GM18520 (cell line): Measurements from ENCODE around the gene ZFP36.

Experiments used
- ATAC-seq: cut with Tn5 transposase; IDR thresholded peaks from one replicate; pipeline ENCODE4 v1.9.1; 2021; ENCODE audit not compliant: unreplicated experiment

Gene ZFP36

DNA sequence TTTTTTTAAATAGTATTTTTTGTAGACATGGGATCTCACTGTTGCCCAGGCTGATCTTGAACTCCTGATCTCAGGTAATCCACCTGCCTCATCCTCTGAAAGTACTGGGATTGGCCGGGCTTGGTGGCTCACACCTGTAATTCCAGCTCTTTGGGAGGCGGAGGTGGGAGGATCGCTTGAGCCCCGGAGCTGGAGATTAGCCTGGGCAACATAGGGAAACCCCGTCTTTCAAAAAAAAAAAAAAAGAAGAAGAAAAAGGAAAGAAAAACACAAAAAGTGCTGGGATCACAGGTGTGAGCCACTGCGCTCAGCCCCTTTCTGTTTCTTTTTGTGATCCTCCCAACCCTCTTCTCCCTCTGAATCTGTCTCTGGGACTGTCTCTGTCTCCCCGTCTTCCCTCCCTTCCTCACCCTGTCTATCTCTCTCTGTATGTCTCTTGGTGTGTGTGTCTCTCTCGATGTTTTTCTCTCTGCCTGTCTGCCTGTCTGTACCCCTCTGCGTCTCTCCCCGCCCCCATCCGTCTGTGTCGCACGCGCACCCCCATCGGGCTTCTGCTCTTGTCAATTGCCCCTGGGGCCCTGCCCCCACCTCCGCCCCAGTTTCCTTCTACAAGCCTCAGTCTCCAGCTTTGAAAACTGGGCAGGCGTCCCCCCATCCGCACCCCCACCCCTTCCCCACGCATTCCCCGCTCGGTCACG lies 540 bp upstream of the ZFP36 start:
- no peak for ATAC-seq

DNA sequence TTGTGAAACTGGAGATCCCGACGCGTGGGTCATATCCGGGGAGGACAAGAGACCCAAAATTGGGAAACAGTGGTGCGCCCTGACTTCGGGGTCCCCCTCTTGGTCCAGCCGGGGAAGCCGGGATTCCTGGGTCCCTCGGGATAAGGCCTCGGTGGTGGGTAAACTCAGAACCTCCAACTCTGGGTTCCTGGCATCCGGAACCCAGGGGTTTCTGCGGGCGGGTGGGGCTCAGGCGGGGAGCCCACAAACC lies 688 bp downstream of the ZFP36 start:
- ATAC-seq, result no peak

DNA sequence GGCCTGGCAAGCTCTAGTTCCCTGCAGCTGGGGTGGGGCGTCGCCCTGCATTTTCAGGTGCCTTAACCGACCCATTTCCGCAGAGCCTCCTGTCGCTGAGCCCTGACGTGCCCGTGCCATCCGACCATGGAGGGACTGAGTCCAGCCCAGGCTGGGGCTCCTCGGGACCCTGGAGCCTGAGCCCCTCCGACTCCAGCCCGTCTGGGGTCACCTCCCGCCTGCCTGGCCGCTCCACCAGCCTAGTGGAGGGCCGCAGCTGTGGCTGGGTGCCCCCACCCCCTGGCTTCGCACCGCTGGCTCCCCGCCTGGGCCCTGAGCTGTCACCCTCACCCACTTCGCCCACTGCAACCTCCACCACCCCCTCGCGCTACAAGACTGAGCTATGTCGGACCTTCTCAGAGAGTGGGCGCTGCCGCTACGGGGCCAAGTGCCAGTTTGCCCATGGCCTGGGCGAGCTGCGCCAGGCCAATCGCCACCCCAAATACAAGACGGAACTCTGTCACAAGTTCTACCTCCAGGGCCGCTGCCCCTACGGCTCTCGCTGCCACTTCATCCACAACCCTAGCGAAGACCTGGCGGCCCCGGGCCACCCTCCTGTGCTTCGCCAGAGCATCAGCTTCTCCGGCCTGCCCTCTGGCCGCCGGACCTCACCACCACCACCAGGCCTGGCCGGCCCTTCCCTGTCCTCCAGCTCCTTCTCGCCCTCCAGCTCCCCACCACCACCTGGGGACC lies 1.2 kb downstream of the ZFP36 start:
- no peak for ATAC-seq

DNA sequence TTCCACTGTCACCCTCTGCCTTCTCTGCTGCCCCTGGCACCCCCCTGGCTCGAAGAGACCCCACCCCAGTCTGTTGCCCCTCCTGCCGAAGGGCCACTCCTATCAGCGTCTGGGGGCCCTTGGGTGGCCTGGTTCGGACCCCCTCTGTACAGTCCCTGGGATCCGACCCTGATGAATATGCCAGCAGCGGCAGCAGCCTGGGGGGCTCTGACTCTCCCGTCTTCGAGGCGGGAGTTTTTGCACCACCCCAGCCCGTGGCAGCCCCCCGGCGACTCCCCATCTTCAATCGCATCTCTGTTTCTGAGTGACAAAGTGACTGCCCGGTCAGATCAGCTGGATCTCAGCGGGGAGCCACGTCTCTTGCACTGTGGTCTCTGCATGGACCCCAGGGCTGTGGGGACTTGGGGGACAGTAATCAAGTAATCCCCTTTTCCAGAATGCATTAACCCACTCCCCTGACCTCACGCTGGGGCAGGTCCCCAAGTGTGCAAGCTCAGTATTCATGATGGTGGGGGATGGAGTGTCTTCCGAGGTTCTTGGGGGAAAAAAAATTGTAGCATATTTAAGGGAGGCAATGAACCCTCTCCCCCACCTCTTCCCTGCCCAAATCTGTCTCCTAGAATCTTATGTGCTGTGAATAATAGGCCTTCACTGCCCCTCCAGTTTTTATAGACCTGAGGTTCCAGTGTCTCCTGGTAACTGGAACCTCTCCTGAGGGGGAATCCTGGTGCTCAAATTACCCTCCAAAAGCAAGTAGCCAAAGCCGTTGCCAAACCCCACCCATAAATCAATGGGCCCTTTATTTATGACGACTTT lies 2.0 kb downstream of the ZFP36 start:
- no peak for ATAC-seq

DNA sequence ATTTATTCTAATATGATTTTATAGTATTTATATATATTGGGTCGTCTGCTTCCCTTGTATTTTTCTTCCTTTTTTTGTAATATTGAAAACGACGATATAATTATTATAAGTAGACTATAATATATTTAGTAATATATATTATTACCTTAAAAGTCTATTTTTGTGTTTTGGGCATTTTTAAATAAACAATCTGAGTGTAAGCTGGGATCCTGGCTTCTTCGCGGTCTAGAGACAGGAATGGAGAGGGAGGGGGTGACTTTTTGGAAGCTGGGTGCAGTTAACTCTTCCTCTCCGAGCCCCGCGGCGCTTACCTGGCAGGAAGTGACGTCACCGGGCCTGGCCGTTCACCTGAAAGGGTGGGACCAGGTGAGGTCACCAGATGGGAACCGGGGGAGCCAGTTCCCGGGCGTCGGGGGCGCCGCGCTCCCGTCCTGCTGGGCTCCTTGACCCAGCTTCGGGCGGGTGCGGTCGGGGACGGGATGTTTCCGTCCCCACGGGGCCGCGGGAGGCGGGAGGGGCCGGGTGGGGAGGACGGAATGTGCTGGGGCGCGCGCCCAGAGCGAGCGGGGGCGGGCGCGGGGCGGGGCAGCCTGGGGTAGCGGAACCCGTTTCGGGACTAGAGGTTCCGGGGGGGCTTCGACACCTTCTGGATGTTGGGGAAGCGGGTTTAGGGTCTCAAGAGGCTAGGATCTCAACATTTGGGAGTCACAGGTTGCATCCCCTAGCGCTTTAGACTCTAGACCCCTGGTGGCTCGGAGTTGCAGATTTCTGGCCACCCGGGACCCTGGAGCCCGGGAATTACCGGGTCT lies 2.8 kb downstream of the ZFP36 start:
- ATAC-seq, result no peak

DNA sequence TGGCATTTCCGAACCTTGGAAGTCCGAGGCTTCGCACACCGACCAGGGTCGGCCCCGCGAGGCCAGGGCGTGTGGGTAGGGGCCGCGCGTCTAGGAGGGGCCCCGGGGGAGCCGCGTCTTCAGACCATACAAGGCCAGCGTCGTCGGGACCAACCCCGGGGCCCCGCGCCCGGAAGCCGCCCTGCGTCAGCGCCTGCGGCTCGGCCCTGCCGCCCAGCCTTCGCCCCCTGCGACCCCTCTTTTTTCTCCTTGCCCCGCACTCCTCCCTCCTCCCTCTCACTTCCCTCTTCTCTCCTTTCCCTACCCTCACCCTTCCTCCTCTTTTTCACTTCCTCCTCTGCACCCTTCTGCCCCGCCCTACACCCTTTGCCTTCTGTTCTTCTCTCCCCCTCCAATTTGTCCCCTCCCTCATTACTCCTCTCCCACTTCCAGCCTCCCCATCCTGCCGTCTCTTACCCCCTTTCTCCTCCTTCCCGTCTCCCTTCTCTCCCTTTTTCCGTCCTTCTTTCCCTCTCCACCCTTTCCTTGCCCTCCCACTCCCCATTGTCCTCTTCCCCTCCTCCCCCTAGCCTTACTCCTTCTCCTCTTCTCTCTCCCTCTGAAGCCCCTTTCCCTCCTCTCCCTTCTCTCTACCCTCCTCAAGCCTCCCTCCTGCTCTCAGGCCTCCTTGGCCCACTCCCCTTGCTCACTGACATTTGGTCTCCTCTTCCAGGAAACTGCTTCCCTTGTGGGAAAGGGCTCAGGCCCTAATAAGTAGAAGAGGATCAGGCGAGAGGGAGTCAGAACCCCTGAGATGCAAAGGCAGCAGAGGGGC lies 3.6 kb downstream of the ZFP36 start:
- no peak for ATAC-seq

DNA sequence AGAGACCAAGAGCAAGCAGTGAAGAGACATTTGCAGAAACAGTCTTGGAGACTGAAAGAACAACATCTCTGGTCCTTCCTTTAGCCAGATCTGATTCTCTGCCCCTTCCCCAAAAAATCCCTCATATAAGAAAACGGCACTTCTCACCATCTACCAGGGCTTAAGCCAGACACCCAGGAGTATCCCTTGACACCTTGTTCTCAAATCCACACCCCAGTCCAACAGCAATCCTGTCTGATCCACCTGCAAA lies 4.1 kb downstream of the ZFP36 start:
- ATAC-seq, result no peak

DNA sequence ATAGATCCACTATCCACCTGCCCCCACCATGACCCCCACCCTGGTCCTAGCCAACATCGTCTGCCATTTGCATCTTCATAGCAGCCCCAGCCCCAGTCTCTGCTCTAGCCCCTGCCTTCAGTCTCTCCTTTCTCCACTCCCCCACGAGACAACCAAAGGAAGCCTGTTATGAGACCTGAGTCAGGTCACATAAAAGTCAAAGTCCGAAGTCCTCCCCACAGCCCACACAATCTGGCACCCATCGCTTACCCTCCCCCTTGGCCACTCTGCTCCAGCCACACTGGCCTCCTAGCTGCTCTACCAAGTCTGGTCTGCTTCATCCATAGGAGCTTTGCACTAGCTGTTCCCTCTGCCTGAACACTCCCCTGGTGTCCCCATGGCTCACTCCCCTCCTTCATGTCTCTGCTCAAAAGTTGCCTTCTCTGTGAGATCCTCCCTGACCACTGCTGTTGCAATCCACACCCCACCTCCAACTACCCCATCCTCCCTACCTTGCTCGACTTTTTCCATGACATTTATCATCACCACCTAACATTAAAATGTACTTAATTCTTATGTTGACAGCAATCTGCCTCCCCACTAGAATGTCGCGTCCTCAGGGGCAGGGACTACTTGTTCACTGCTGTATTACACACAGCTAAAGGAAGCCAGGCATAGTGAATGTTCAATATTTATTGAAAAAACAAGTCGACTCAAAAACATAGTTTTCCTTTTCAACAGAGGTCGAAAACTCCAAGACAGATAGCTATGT lies 4.6 kb downstream of the ZFP36 start:
- ATAC-seq, result no peak

DNA sequence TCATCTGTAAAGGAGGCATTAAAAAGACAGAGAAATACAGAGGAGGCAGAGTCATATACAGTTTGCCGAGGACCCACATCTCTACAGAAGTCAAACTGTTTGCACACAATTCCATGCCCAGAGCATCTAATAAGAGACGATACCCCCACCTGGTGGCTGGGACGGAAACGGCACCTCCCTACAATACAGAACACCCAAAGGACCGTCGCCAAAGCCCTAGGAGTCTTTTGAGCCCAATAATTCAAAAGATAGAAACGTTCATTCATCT lies 5.1 kb downstream of the ZFP36 start:
- peak; percentile 18 for ATAC-seq

DNA sequence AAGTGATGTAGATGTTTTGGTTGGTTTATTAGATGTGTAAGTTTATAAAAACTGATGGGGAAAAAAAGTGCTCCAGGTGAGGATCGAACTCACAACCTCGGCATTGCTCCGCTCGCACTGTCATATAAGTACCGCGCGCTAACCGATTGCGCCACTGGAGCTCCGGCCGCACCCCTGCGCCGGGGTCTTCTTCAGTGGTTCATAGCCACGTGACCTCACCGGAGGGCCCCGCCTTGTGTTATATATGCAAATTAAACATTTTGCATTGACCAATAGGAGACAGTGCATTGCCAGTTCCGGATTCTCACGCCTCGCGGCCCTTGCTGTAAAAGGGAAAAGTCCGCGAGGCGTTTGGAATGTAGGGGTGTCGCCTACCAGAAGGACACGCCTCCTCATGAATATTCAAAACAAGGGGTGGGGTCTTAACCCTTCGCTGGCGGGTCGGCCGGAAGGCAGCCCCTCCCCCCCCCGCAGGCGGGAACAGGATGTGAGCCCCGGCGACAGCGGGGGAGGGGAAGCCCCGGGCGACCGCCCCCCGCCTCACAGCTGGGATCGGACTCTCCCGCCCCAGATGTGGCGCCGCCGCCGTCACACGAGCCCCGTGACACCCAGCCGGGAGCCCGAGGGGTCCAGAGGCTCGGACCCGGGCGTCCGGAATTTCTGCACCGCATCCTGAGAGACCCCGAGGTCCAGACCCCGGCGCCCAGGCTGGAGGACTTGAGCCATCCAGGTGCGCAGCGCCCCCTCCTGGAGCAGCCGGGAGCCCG lies 5.6 kb downstream of the ZFP36 start, which contains the start of gene PLEKHG2:
Gene PLEKHG2, plus strand, starts transcription at position 570 of the 767 bp plus-strand sequence. CDS start 1,418 bp downstream, outside the sequence.
- ATAC-seq, result peak; percentile 39

DNA sequence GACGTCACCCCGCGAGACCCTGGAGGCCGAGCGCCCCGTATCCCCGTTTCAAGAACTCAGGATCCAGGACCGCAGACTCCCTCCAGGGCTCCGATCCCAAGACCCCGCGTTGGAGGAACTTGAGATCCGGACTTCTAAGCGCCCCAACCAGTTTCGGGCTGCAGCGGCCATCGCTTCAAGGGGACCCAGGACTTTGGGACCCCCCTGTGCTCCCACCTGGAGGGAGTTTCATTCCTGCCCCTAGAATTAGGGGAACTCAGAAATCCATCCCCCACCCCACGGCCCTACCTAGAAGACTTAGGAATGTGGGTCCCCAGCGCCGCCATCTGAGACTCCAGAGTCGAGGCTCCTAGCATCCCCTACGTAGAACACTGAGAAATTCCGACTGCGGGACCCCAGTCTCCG lies 6.2 kb downstream of the ZFP36 start:
- ATAC-seq, result no peak

DNA sequence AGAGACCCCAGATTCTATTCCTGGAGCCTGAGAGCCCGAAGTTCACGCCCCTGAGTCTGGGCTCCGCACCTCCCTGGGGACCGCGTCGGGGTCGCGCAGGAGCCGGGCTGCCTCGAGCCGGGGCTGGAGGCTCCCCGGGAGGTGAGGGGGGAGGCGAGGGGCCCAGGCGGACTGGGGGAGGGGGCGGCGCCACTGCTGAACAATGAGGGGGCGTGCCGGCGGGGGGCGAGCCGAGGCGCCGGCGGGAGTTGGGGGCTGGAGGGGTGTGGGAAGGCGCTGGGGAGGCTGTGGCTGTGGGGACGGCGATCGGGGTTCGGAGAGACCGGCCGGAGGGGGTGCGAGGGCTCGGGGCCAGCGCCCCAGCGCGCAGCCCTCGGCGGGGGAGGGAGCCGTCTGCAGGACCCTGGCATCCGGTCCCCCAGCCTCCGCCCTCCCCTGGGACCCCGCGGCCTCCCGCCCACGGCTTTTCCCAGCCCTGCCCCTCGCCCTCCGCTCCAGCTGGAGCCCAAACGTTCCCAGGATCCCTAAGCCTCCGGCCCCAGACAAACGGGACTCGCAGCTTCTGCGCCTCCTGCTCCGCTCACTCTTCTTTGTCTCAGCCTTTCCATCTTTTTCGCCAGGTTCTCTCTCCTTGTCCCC lies 6.7 kb downstream of the ZFP36 start:
- no peak for ATAC-seq

DNA sequence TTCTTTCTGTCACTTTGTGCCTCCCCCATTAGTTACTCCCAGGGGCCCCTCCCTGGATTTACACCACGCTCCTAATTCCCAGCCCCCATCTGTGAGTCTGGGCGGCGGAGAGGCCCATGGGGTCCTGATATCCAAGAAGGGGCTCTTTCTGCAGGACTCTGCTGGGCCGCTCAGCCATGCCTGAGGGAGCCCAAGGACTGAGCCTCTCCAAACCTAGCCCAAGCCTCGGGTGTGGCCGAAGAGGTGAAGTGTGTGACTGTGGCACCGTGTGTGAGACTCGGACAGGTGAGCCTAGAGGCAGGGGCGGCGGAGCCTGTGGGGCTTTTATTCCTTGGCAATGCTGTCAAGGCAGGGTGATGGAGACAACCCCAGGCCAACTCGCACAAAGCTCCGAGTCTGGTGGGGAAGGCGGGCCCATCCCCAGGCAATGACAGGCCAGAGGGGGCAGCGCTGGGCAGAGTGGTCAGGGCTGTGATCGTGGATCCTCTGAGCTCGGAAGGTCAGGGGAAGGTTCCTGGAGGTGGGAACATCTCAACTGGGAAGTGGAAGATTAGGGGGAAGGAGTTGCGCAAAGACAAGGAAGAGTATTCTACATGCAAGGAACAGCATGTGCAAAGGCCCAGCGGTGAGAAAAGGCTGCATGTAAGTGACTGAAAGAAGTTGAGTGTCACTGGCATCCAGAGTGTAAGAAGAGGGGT lies 7.4 kb downstream of the ZFP36 start:
- no peak for ATAC-seq

DNA sequence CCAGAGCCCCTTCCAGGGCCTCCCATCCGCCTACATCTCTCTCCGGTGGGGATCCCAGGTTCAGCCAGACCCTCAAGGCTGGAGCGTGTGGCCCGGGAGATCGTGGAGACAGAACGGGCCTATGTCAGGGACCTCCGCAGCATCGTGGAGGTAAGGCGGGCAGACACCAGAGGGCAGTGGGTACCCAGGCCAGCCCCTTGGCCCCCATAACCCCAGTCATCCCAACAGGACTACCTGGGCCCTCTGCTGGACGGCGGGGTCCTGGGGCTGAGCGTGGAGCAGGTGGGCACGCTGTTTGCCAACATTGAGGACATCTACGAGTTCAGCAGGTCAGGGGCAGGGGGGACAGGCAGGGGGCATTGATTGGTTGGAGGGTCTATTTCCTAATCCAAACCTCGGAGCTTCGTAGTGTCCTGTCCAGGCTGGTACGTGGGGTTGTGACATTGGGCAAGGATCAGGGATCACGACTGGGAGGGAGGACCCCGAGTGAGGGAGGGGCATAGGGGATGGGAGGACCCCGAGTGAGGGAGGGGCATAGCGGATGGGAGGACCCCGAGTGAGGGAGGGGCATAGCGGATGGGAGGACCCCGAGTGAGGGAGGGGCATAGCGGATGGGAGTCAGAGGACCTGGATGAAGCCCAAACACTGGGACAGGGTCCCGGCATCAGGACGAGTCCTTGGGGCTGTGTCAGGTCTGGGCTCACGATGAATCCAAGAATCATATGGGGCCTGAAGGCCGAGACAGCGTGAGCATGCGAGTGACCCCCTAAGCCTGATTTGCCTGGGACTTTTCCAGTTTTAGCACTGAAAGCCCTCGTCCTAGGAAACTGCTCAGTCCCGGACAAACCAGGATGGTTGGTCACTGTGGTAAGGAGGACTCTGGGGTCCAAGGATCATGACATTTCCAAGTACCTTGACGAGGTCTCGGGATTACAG lies 8.7 kb downstream of the ZFP36 start:
- no peak for ATAC-seq

DNA sequence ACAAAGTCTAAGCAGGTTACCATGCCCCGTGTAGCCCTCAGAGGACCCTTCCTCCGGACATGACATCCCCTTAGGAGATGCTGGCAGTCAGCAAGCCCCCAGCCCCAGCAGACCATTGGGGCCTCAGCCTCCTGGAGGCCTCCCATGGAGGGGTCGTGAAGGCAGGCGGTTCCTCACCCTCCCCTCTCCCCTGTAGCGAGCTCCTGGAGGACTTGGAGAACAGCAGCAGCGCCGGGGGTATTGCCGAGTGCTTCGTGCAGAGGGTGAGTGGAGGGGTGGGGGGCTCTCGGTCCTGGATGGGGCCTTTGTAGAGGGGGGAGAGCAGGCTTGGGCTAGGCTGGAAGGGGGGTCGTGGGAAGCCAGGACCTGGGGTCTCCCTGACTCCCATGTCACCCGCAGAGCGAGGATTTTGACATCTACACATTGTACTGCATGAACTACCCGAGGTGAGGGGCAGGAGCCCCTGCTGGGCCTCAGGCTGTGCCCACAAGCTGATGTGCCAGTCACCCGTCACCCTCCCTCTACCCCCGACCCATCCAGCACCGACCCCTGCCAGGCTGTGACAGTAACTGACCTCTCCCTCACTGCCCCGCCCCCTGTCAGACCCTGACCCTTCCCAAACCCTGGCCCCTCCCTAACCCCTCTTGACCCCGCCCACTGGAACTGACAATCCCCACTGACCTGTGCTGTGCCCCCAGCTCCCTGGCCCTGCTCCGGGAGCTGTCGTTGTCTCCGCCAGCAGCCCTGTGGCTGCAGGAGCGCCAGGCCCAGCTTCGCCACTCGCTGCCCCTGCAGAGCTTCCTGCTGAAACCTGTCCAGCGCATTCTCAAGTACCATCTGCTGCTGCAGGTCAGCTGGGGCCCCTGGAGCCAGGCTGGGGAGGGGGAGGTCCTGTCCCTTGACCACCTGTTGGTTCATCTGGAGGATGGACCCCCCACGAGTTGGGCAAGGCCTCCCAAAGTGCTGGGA lies 9.8 kb downstream of the ZFP36 start:
- ATAC-seq, result no peak
